ENCODE results near the gene ANKS1B.
A peak's percentile ranks its signal among the peaks of the same experiment; 100 is the strongest.

Gene ANKS1B

DNA sequence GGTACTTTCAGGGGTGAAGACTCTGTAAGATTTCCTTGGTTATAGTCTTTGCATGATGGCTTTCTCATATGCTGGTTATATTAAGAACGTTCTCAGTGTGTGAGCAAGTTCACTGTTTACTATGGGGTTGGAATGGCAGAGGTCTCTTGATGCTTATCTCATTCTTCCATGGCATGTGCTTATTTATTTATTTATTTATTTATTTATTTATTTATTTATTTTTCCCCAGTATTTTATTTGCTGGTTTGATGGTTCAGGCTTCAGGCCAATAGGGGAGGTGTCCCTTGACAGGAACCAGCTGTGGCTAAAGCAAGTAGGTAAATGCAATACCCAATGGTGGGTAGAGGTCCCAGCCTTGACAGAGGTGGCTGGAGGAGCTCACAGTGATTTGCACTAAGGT lies 498.5 kb downstream of the ANKS1B start:
- Histone ChIP-seq H3K36me3 (replicated peaks) (no peaks in the 10 kb centered on the region), H3K27ac (no peak overlapping the region), H3K4me3 (ENCODE audit: low read depth, low read length) (no peak overlapping the region), H3K27me3 (replicated peaks) (no peaks in the 10 kb centered on the region)
- DNase-seq = no peak
- in situ Hi-C loops (cut with HindIII; ENCODE audit: low pct_ligation_motif_present, low sequenced_read_pairs) = no loop called here
- TF ChIP-seq, protein P1, sequence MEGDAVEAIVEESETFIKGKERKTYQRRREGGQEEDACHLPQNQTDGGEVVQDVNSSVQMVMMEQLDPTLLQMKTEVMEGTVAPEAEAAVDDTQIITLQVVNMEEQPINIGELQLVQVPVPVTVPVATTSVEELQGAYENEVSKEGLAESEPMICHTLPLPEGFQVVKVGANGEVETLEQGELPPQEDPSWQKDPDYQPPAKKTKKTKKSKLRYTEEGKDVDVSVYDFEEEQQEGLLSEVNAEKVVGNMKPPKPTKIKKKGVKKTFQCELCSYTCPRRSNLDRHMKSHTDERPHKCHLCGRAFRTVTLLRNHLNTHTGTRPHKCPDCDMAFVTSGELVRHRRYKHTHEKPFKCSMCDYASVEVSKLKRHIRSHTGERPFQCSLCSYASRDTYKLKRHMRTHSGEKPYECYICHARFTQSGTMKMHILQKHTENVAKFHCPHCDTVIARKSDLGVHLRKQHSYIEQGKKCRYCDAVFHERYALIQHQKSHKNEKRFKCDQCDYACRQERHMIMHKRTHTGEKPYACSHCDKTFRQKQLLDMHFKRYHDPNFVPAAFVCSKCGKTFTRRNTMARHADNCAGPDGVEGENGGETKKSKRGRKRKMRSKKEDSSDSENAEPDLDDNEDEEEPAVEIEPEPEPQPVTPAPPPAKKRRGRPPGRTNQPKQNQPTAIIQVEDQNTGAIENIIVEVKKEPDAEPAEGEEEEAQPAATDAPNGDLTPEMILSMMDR (IDR thresholded peaks at IDR 0.05; ENCODE audit: low read depth, low read length, missing control alignments) = no peak

DNA sequence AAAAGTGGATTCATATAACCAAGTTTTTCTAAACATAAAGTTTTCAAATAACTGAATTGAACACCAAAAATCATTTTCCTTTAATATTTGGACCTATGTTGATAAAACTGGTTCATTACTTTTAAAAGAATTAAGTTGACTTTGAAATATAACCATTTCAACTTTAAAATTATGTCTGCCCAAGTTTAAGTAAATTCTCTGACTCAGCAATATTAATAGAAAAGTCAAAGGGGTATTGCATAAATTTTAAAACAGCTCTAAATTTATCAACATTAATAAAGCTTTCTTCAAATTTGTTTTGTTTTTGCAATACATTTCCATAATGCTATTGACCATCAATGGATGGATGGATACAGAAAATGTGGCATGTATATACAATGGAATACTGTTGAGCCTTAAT lies 505.6 kb downstream of the ANKS1B start:
- in situ Hi-C loops (cut with HindIII; ENCODE audit: low pct_ligation_motif_present, low sequenced_read_pairs) = no loop called here
- Histone ChIP-seq H3K36me3 (replicated peaks) (no peaks in the 10 kb centered on the region), H3K4me3 (ENCODE audit: low read depth, low read length) (no peak overlapping the region), H3K27ac (no peak overlapping the region), H3K27me3 (replicated peaks) (no peaks in the 10 kb centered on the region)
- TF ChIP-seq, protein P1 (IDR thresholded peaks at IDR 0.05; ENCODE audit: low read depth, low read length, missing control alignments) = no peak
- DNase-seq = no peak

DNA sequence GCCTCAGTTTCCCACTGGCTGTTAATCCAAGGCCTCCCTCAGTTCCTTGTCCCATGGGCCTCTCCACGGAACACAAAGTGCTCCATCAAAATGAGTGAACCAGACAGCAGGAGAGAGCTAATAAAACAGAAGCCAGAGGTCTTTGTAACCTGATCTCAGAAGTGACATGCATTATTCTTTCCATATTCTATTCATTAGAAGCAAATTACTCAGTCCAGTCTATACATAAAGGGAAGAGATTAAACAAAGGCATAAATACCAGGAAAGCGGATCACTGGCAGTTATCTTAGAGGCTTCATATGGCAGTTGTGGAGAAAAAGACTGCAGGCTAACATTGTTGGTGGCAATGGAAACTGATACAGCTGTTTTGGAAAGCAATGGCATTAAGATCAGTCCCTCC lies 507.8 kb downstream of the ANKS1B start:
- in situ Hi-C loops (cut with HindIII; ENCODE audit: low pct_ligation_motif_present, low sequenced_read_pairs) = no loop called here
- H3K27me3 ChIP-seq (replicated peaks) = no peaks in the 10 kb centered on the region
- DNase-seq = no peak
- H3K4me3 ChIP-seq (ENCODE audit: low read depth, low read length) = no peak overlapping the region
- no peak overlapping the region for H3K27ac ChIP-seq
- no peaks in the 10 kb centered on the region for H3K36me3 ChIP-seq (replicated peaks)
- TF ChIP-seq, protein P1 (IDR thresholded peaks at IDR 0.05; ENCODE audit: low read depth, low read length, missing control alignments) = no peak

DNA sequence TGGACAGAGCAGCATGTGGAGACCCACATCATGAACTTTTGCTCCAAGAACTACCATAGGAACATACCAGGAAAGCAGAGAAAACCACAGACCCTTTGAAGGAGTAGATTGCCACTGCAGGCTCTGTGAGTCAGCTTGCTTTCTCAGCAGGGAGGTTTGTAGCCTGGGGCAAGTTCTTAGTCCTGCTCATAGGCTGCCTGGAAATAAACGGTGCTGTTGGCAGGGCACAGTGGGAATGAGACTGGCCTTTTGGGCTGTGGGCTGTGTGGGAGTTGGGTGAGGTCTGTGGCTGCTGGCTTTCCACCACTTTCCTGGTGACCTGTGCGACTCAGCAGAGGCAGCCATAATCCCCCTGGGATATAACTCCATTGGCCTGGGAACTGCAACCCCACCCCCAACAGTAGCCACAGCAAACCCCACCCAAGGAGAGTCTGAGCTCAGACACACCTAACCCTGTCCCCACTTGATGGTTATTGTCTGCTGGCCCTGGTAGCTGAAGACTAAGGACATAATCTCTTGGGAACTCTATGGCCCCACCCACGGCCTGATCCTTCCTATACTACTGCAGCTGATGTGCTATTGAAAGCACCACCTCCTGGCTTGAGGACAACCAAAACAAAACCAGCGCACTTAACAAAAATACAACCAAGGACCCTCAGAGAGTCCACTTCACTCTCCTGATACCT lies 529.2 kb downstream of the ANKS1B start:
- in situ Hi-C loops (cut with HindIII; ENCODE audit: low pct_ligation_motif_present, low sequenced_read_pairs) = no loop called here
- no peak overlapping the region for H3K4me3 ChIP-seq (ENCODE audit: low read depth, low read length)
- no peaks in the 10 kb centered on the region for H3K36me3 ChIP-seq (replicated peaks)
- no peaks in the 10 kb centered on the region for H3K27me3 ChIP-seq (replicated peaks)
- H3K27ac ChIP-seq = no peak overlapping the region
- DNase-seq = peak; percentile 79
- TF ChIP-seq, protein P1 (IDR thresholded peaks at IDR 0.05; ENCODE audit: low read depth, low read length, missing control alignments) = no peak

DNA sequence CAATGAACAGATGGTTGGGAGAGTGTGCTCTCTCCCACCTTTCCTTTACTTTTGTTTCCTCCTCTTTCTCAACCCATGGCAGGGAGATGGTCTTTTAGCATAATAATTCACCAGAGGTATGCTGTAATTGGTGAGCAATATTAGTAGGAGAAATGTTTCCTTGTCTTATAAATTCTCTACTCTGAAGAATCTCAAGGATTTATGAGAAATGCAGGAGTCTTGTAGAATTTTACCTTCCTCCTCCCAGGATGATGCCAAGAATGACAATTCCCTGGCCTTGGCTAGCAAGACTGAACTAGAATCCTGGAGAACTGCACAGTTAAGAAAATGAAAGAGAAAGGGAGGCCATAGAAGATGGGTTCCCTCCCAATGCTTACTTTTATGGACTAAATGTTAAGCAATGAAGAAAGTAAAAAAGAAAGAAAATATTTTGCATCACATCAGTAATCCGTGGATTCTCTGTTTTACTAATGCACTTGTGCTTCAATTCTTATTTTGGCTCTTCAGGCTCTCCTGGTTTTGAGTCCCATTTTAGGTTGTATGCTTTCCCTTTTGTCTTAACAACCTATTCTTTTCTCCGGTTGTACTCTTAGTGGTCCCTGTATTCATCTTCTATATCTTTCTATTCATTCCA lies 530.1 kb downstream of the ANKS1B start:
- Histone ChIP-seq H3K36me3 (replicated peaks) (no peaks in the 10 kb centered on the region), H3K27me3 (replicated peaks) (no peaks in the 10 kb centered on the region), H3K27ac (no peak overlapping the region), H3K4me3 (ENCODE audit: low read depth, low read length) (no peak overlapping the region)
- no peak for DNase-seq
- in situ Hi-C loops (cut with HindIII; ENCODE audit: low pct_ligation_motif_present, low sequenced_read_pairs) = no loop called here
- TF ChIP-seq, protein P1 (IDR thresholded peaks at IDR 0.05; ENCODE audit: low read depth, low read length, missing control alignments) = no peak

All from brain microvascular endothelial cell (primary cell).